Breast epithelium (tissue), 3 donors: ENCODE results near the gene TMEM108.

Experiments
- CTCF ChIP-seq, 3 donors: fragments of 450-650 bp; IDR thresholded peaks; one replicate each; pipeline ENCODE4 v1.5.1; 2016 to 2017; ENCODE audit warnings: antibody characterized with exemption in 3 of 3, mild to moderate bottlenecking in 3 of 3, moderate library complexity in 3 of 3
- POLR2A ChIP-seq: fragments of 450-650 bp; IDR thresholded peaks from one replicate; pipeline ENCODE4 v1.6.1; 2016; ENCODE audit warnings: antibody characterized with exemption, mild to moderate bottlenecking, moderate library complexity
- POLR2AphosphoS5 ChIP-seq, 3 donors: sonication (generic); formaldehyde crosslinking; IDR thresholded peaks; one replicate each; pipeline ENCODE4 v1.6.1; 2017; ENCODE audit warnings: antibody characterized with exemption in 3 of 3

DNA sequence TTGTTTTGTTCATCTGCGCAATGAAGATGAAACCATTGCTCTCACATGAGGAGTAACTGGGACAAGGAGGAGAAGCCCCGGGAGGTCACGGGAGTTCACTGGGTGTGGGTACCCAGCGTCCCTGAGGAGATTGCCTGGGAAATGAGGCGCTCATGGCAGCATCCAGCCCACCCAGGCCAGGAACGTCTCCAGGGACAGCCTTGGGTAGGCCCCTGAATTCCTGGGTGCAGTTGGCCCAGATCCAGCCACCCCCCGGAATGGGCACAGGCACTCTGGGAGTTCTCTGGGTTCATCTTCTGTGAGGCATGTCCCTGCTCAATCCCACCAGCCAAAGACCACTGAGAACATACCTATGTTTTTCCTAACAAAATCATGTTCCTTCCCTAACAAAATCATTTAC is 380.2 kb downstream of the TMEM108 start:
- TF ChIP-seq CTCF (IDR thresholded peaks at IDR 0.05) (no peak), POLR2A (no peak), POLR2AphosphoS5 (IDR thresholded peaks at IDR 0.05) (no peak)
